HEK293T (cell line): ENCODE data around the gene SEMA4D.

ENCODE experiments used
- HDGF ChIP-seq: fragments of 450-650 bp; IDR thresholded peaks from 2 replicates; pipeline ENCODE4 v1.6.1; 2017; ENCODE audit warnings: antibody characterized with exemption, borderline replicate concordance
- LEF1 ChIP-seq: fragments of 450-650 bp; IDR thresholded peaks from 2 replicates; pipeline ENCODE4 v1.6.1; 2017; ENCODE audit warnings: mild to moderate bottlenecking, borderline replicate concordance
- NFRKB ChIP-seq: fragments of 450-650 bp; IDR thresholded peaks from 2 replicates; pipeline ENCODE4 v1.6.1; 2016; ENCODE audit warnings: mild to moderate bottlenecking, moderate library complexity

GRCh38 chr9:89412951-89413350 lies 85.0 kb downstream of the SEMA4D start:
- no peak for TF ChIP-seq HDGF
- no peak for TF ChIP-seq LEF1
- TF ChIP-seq NFRKB = no peak
